HL-60 (cell line): Measurements from ENCODE around the gene PPM1J.

Experiments
- DNase-seq, 2 experiments: peaks; one replicate each; pipeline ENCODE4 v3.0.0-alpha.2; 2010 to 2020; ENCODE audit warnings: low read depth in 1 of 2, low spot score in 1 of 2
- H3K27ac ChIP-seq: fragments of 250-450 bp; sonication (Bioruptor Pico); replicated peaks from 2 replicates; pipeline ENCODE4 v1.5.1; 2020; ENCODE audit warnings: mild to moderate bottlenecking, moderate library complexity
- H3K27me3 ChIP-seq: fragments of 250-450 bp; sonication (Bioruptor Pico); 2 replicates; pipeline ENCODE4 v1.5.1; 2021; ENCODE audit warnings: mild to moderate bottlenecking, moderate library complexity; ENCODE audit not compliant: insufficient read depth, poor library complexity, severe bottlenecking
- H3K4me3 ChIP-seq: replicated peaks from 2 replicates; pipeline ENCODE4 v1.5.1; 2011; ENCODE audit warnings: mild to moderate bottlenecking, control low read depth, low read length; ENCODE audit not compliant: insufficient read depth
- GABPA ChIP-seq: IDR thresholded peaks from 2 replicates; pipeline ENCODE4 v1.6.1; 2012; ENCODE audit warnings: low read depth
- POLR2AphosphoS5 ChIP-seq: IDR thresholded peaks from 2 replicates; pipeline ENCODE4 v1.6.1; 2012; ENCODE audit warnings: low read depth
- SPI1 ChIP-seq: IDR thresholded peaks from 2 replicates; pipeline ENCODE4 v1.6.1; 2012; ENCODE audit warnings: low read depth, mild to moderate bottlenecking, borderline replicate concordance
- TF ChIP-seq, protein P1 (sequence below): IDR thresholded peaks from one replicate; pipeline ENCODE4 v1.5.1; 2011; ENCODE audit warnings: low read length, control low read depth, inconsistent platforms; ENCODE audit not compliant: insufficient read depth
- TF ChIP-seq, protein P2 (sequence below): IDR thresholded peaks from 2 replicates; pipeline ENCODE4 v1.6.1; 2012; ENCODE audit warnings: low read depth; ENCODE audit not compliant: insufficient replicate concordance

Gene PPM1J

DNA sequence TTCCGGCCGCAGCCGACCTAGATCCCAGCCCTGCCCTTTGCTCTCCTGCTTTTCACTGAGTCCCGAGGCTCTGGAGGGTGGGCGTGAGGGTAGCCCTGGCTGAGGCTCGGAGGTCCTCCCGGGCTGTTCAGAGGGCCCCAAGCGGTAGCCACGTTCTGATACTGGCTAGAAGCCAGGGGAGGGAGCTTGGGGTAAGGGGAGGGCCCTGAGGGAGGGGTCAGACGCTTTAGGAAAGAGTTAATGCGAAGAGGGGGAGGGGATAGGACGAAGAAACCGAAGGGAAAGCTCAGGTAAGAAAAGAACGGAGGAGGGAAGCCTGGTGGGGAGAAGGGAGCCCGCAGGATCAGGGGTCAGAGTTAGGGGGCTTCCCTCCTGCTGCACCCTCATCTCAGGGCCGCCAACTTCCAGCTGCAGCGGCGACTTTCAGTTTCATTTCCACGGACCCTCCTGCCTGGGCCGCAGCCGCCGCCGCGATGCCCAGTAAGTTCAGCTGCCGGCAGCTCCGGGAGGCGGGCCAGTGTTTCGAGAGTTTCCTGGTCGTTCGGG lies 40.6 kb downstream of the PPM1J start, which contains the start of gene MOV10:
Gene MOV10, plus strand, starts transcription at position 220 of the 546 bp plus-strand sequence. Its CDS starts 254 bp downstream, at position 474.
- peak; percentile 34 to 36 for DNase-seq
- Histone ChIP-seq H3K27me3 (no peaks in the 10 kb centered on the region), H3K27ac (no peak within 1 kb of the TSS), H3K4me3 (peak within 1 kb of the TSS; percentile 80)
- TF ChIP-seq, protein P1, sequence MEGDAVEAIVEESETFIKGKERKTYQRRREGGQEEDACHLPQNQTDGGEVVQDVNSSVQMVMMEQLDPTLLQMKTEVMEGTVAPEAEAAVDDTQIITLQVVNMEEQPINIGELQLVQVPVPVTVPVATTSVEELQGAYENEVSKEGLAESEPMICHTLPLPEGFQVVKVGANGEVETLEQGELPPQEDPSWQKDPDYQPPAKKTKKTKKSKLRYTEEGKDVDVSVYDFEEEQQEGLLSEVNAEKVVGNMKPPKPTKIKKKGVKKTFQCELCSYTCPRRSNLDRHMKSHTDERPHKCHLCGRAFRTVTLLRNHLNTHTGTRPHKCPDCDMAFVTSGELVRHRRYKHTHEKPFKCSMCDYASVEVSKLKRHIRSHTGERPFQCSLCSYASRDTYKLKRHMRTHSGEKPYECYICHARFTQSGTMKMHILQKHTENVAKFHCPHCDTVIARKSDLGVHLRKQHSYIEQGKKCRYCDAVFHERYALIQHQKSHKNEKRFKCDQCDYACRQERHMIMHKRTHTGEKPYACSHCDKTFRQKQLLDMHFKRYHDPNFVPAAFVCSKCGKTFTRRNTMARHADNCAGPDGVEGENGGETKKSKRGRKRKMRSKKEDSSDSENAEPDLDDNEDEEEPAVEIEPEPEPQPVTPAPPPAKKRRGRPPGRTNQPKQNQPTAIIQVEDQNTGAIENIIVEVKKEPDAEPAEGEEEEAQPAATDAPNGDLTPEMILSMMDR: no peak
- TF ChIP-seq GABPA (no peak), POLR2AphosphoS5 (no peak; the same call in 1 of the 2 replicates), SPI1 (no peak)
- TF ChIP-seq, protein P2, sequence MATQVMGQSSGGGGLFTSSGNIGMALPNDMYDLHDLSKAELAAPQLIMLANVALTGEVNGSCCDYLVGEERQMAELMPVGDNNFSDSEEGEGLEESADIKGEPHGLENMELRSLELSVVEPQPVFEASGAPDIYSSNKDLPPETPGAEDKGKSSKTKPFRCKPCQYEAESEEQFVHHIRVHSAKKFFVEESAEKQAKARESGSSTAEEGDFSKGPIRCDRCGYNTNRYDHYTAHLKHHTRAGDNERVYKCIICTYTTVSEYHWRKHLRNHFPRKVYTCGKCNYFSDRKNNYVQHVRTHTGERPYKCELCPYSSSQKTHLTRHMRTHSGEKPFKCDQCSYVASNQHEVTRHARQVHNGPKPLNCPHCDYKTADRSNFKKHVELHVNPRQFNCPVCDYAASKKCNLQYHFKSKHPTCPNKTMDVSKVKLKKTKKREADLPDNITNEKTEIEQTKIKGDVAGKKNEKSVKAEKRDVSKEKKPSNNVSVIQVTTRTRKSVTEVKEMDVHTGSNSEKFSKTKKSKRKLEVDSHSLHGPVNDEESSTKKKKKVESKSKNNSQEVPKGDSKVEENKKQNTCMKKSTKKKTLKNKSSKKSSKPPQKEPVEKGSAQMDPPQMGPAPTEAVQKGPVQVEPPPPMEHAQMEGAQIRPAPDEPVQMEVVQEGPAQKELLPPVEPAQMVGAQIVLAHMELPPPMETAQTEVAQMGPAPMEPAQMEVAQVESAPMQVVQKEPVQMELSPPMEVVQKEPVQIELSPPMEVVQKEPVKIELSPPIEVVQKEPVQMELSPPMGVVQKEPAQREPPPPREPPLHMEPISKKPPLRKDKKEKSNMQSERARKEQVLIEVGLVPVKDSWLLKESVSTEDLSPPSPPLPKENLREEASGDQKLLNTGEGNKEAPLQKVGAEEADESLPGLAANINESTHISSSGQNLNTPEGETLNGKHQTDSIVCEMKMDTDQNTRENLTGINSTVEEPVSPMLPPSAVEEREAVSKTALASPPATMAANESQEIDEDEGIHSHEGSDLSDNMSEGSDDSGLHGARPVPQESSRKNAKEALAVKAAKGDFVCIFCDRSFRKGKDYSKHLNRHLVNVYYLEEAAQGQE: no peak

DNA sequence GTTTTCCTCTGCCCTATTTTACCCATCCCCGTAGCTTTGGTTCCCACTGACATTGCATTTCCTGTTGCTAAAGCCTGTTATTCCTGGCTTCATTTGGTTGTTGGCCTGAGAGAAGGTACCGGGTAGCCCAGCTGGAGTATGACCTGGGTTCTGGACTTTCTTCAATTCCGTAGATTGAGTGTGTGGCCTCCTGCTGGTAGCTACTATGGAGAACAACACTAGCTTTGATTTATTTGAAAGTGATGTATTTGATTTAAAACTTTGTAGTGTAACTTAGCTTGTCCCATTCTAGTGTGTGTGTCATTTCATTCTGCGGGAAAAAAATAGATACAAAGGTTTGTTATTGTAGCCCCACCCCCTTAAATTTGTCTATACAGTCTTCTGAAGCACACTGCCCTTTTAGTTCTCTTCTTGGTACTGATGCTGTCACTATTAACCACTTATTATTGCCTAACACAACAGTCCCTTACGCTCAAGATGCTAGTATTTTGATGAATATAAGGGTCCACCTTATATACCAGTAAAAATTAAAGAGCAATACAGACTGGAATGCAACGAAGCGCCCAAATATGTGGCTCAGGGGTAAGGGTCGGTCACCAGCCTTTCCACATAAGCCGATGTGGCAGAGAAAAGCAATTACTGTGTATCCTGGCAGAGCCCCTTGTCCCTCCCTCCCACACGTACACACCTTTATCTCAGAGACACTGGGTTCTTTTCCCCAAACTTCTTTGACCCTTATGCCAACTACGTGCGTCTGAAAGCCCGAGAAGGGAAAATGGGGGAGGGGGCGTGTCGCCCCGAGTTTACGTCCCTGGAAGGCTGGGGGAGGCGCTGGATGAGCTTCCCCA lies 41.3 kb downstream of the PPM1J start:
- no peak overlapping the region for H3K27ac ChIP-seq
- H3K27me3 ChIP-seq: no peaks in the 10 kb centered on the region
- DNase-seq: peak; percentile 21 to 33
- H3K4me3 ChIP-seq: peak overlapping the region; percentile 80
- TF ChIP-seq, protein P1: no peak
- TF ChIP-seq GABPA (no peak), POLR2AphosphoS5 (peak; percentile 40)

DNA sequence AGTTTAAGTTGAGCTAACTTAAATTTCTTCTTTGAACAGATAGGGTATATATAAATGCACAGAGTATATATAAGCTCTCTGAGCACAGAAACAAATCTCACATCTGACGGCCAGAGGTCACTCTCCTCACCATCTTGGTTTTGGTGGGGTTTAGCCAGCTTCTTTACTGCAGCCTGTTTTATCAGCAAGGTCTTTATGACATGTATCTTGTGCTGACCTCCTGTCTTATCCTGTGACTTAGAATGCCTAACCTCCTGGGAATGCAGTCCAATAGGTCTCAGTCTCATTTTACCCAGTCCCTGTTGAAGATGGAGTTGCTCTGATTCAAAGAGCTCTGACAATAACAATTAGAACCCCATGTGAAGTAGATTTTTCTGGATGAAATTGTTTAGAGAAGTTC lies 42.3 kb downstream of the PPM1J start:
- Histone ChIP-seq H3K4me3 (no peak overlapping the region), H3K27ac (no peak overlapping the region), H3K27me3 (no peaks in the 10 kb centered on the region)
- no peak for DNase-seq
- TF ChIP-seq, protein P1: no peak
- TF ChIP-seq SPI1 (no peak), POLR2AphosphoS5 (no peak), GABPA (no peak)
- TF ChIP-seq, protein P2: no peak
